GM23338 (cell line): ENCODE measurements around the gene CNTNAP2.

Experiments used
- CREB1 ChIP-seq: fragments of 250-450 bp; sonication (Bioruptor Pico); IDR thresholded peaks from 2 replicates; pipeline ENCODE4 v1.5.0; 2020; ENCODE audit warnings: low read depth, mild to moderate bottlenecking, moderate library complexity
- EZH2 ChIP-seq: fragments of 200-600 bp; sonication (generic); IDR thresholded peaks from one replicate; pipeline ENCODE4 v1.8.0; 2017; ENCODE audit warnings: antibody characterized with exemption, mild to moderate bottlenecking, low read depth; ENCODE audit not compliant: unreplicated experiment
- EZH2phosphoT487 ChIP-seq: fragments of 200-600 bp; sonication (generic); IDR thresholded peaks from one replicate; pipeline ENCODE4 v1.8.1; 2018; ENCODE audit warnings: antibody characterized with exemption; ENCODE audit not compliant: unreplicated experiment
- POLR2AphosphoS5 ChIP-seq: IDR thresholded peaks from 2 replicates; pipeline ENCODE4 v1.6.1; 2016; ENCODE audit warnings: antibody characterized with exemption, low read depth
- REST ChIP-seq: IDR thresholded peaks from one replicate; pipeline ENCODE4 v1.6.1; 2018; ENCODE audit warnings: antibody characterized with exemption; ENCODE audit not compliant: unreplicated experiment
- TF ChIP-seq, protein P1 (sequence below), 2 experiments: fragments of 200-600 bp in 1 of 2; sonication (generic) in 1 of 2; conservative IDR thresholded peaks; 2 replicates each; pipeline versions ENCODE4 v1.5.1 to v1.6.1; 2016 to 2017; ENCODE audit warnings: antibody characterized with exemption in 2 of 2, low read depth in 2 of 2, mild to moderate bottlenecking in 2 of 2, moderate library complexity in 1 of 2

DNA sequence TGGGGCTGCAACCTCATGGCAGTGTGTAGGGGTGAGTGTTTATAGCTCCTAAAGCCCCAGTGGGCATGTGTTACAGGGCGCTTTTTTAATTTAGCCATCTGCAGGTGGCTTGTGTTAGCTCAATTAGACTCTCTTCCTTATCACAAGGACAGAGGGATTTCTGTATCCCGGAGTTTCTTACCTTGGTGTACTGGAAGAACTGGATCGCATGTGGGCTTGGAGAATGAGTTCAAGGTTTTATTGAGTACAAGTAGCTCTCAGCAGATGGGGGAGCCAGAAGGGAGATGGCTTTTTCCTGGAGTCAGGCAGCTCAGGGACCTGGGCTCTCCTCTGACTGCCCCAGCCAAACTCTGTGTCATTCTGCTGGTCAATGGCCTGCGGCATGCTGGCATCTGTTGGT is 2320.4 kb downstream of the CNTNAP2 start:
- TF ChIP-seq, protein P1, sequence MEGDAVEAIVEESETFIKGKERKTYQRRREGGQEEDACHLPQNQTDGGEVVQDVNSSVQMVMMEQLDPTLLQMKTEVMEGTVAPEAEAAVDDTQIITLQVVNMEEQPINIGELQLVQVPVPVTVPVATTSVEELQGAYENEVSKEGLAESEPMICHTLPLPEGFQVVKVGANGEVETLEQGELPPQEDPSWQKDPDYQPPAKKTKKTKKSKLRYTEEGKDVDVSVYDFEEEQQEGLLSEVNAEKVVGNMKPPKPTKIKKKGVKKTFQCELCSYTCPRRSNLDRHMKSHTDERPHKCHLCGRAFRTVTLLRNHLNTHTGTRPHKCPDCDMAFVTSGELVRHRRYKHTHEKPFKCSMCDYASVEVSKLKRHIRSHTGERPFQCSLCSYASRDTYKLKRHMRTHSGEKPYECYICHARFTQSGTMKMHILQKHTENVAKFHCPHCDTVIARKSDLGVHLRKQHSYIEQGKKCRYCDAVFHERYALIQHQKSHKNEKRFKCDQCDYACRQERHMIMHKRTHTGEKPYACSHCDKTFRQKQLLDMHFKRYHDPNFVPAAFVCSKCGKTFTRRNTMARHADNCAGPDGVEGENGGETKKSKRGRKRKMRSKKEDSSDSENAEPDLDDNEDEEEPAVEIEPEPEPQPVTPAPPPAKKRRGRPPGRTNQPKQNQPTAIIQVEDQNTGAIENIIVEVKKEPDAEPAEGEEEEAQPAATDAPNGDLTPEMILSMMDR (conservative IDR thresholded peaks at IDR 0.05; ENCODE audit: low read depth in 2 of 2), result no peak
- TF ChIP-seq EZH2phosphoT487 (no peak), POLR2AphosphoS5 (no peak), EZH2 (no peak), REST (no peak), CREB1 (no peak)
